Fibroblast of lung (primary cell): ENCODE data around the gene HOXA7.

Source experiments
- EZH2 ChIP-seq: IDR thresholded peaks from 2 replicates; pipeline ENCODE4 v1.5.1; 2012; ENCODE audit warnings: low read length, control low read depth, mild to moderate bottlenecking; ENCODE audit errors: missing control alignments
- TF ChIP-seq, protein P1 (sequence below), 2 donors: IDR thresholded peaks in 1 of 2; conservative IDR thresholded peaks in 1 of 2; 1 replicate in 1 of 2; 2 replicates in 1 of 2; pipeline ENCODE4 v1.5.1; 2011 to 2012; ENCODE audit warnings: low read length in 2 of 2, control low read depth in 1 of 2, inconsistent platforms in 1 of 2, low read depth in 1 of 2, mild to moderate bottlenecking in 1 of 2

DNA sequence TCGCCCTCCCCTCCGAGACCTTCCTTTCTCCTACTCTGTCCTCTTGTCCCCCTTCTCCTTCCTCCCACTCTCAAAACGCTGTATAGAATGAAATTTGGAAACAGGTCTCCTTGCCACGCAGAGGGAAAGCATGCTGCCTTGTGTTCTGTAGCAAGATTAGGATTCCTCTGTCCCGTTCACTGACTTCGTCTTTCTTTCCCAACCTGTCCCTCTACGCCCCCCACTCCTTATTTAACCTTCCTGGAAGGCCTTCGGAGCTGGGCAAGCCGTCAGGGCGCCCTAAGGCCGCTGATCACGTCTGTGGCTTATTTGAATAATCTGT is 7.5 kb upstream of the HOXA7 start:
- peak; percentile 38 for TF ChIP-seq EZH2
- TF ChIP-seq, protein P1, sequence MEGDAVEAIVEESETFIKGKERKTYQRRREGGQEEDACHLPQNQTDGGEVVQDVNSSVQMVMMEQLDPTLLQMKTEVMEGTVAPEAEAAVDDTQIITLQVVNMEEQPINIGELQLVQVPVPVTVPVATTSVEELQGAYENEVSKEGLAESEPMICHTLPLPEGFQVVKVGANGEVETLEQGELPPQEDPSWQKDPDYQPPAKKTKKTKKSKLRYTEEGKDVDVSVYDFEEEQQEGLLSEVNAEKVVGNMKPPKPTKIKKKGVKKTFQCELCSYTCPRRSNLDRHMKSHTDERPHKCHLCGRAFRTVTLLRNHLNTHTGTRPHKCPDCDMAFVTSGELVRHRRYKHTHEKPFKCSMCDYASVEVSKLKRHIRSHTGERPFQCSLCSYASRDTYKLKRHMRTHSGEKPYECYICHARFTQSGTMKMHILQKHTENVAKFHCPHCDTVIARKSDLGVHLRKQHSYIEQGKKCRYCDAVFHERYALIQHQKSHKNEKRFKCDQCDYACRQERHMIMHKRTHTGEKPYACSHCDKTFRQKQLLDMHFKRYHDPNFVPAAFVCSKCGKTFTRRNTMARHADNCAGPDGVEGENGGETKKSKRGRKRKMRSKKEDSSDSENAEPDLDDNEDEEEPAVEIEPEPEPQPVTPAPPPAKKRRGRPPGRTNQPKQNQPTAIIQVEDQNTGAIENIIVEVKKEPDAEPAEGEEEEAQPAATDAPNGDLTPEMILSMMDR (conservative IDR thresholded peaks at IDR 0.05 in 1 of 2, IDR thresholded peaks at IDR 0.05 in 1 of 2; ENCODE audit: low read depth in 1 of 2, low read length in 2 of 2) = no peak
